ENCODE data around the gene CAMTA1.
"Not testable (repeated sequence)": the region's sequence is repeated elsewhere in the genome, so short reads cannot be mapped to it uniquely, and the experiment has no call there.

DNA sequence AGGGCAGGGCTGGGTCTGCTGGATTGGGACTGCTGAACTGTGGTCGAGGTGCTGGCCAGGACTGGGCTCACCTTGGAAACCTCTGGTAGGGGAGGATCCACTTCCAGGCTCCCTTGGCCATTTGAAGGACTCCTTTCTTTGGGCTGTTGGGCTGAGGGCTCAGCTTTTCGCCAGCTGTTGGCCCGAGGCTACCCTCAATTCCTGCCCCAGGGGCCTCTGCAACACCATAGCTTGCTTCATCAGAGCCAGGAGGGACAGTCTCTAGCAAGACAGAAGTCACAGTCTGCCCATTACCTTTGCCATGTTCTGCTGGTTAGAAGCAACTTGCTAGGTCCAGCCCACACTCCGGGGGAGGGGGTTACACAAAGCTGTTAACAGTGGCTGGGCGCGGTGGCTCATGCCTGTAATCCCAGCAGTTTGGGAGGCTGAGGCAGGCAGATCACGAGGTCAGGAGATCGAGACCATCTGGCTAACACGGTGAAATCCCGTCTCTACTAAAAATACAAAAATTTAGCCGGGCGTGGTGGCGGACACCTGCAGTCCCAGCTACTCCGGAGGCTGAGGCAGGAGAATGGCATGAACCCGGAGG, 25.0 kb downstream of the CAMTA1 start:
- TF ChIP-seq, protein P1, sequence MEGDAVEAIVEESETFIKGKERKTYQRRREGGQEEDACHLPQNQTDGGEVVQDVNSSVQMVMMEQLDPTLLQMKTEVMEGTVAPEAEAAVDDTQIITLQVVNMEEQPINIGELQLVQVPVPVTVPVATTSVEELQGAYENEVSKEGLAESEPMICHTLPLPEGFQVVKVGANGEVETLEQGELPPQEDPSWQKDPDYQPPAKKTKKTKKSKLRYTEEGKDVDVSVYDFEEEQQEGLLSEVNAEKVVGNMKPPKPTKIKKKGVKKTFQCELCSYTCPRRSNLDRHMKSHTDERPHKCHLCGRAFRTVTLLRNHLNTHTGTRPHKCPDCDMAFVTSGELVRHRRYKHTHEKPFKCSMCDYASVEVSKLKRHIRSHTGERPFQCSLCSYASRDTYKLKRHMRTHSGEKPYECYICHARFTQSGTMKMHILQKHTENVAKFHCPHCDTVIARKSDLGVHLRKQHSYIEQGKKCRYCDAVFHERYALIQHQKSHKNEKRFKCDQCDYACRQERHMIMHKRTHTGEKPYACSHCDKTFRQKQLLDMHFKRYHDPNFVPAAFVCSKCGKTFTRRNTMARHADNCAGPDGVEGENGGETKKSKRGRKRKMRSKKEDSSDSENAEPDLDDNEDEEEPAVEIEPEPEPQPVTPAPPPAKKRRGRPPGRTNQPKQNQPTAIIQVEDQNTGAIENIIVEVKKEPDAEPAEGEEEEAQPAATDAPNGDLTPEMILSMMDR (conservative IDR thresholded peaks at IDR 0.05; ENCODE audit: low read depth, low read length): not testable (repeated sequence)
- not testable (repeated sequence) for TF ChIP-seq EZH2 (IDR thresholded peaks at IDR 0.05; ENCODE audit: borderline replicate concordance, low read depth, low read length, poor library complexity, severe bottlenecking)

Data from A673 (cell line).